ENCODE measurements around the gene TFF1. TPM values are rescaled to one million over a fixed set of nuclear protein-coding genes. Genes with fewer than 3 reads are reported as not detected.
A peak's percentile ranks its signal among the peaks of the same experiment; 100 is the strongest.

Gene TFF1
- total RNA-seq, 4 donors from 2014 or later: 8.6 to 45.3 (median 25.8) TPM; not detected in 1

DNA sequence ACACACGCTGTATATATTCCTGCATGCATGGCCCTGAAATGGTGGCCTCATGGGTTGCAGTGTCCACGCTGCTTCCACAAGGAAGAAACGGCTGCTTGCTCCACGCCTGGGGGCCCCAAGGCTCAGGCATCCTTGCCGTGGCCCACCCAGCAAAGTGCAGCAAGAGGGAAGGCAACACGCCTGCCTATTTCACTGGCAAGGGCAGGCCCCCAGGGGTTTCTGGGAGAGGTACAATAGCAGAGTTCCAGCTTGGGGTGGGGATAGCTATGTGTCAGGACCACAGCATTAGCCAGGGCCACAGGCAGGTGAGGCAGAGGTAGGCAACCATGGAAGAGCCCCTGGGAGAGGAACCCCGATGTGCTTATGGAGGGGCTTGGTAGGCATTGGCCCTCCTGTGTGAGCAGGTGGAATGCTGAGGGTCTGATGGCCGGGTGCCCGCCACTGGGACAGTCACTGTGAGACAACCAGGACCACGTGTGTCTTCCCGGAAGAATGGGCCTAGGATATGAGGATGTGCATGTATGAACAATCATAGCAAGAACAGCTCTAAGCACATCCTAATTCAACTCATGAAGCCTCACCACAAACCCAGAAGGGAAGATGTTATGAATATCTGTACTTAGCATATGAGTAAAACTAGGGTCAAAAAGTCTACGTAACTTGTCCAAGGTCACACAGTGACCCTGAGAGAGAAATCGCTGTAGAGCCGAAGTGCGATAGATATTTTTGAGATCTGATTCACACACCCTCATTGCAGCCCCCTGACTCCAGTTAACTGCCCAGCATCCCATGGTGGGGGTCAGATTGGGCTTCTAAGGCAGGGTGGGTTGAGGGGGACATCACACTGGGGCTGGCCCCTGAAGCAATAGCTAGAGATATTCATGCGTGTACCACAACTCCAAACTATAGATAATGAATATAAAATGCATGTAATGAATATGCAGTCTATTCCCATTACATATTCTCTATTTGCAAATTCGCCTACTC lies 27.3 kb downstream of the TFF1 start:
- Histone ChIP-seq H3K4me3 (no peak overlapping the region), H3K9me3 (no peaks in the 10 kb centered on the region), H3K4me1 (peaks cover 0 to 10% (median 1%) of the 10 kb centered on the region in 4 donors), H3K27me3 (peaks cover 6% of the 10 kb centered on the region), H3K27ac (no peak overlapping the region), H3K36me3 (no peaks in the 10 kb centered on the region)
- no peak for DNase-seq
- TF ChIP-seq EP300 (IDR thresholded peaks at IDR 0.05; ENCODE audit: low read depth) (no peak), POLR2A (IDR thresholded peaks at IDR 0.05) (no peak)
- TF ChIP-seq, protein P1, sequence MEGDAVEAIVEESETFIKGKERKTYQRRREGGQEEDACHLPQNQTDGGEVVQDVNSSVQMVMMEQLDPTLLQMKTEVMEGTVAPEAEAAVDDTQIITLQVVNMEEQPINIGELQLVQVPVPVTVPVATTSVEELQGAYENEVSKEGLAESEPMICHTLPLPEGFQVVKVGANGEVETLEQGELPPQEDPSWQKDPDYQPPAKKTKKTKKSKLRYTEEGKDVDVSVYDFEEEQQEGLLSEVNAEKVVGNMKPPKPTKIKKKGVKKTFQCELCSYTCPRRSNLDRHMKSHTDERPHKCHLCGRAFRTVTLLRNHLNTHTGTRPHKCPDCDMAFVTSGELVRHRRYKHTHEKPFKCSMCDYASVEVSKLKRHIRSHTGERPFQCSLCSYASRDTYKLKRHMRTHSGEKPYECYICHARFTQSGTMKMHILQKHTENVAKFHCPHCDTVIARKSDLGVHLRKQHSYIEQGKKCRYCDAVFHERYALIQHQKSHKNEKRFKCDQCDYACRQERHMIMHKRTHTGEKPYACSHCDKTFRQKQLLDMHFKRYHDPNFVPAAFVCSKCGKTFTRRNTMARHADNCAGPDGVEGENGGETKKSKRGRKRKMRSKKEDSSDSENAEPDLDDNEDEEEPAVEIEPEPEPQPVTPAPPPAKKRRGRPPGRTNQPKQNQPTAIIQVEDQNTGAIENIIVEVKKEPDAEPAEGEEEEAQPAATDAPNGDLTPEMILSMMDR (IDR thresholded peaks at IDR 0.05): no peak
- 80 to 93% methylated on average over 3 to 16 of the region's 17 CpGs for WGBS, 2 donors (ENCODE audit: low coverage in 1 of 2)
- intact Hi-C loops (cut with DNase I; ENCODE audit: low total_unique reads) (no loop called here), in situ Hi-C loops (cut with MboI; ENCODE audit: low pct_ligation_motif_present in 1 of 4, low pct_unique_long_range_greater_than_20kb in 1 of 4, low sequenced_read_pairs in 3 of 4) (no loop called here)

DNA sequence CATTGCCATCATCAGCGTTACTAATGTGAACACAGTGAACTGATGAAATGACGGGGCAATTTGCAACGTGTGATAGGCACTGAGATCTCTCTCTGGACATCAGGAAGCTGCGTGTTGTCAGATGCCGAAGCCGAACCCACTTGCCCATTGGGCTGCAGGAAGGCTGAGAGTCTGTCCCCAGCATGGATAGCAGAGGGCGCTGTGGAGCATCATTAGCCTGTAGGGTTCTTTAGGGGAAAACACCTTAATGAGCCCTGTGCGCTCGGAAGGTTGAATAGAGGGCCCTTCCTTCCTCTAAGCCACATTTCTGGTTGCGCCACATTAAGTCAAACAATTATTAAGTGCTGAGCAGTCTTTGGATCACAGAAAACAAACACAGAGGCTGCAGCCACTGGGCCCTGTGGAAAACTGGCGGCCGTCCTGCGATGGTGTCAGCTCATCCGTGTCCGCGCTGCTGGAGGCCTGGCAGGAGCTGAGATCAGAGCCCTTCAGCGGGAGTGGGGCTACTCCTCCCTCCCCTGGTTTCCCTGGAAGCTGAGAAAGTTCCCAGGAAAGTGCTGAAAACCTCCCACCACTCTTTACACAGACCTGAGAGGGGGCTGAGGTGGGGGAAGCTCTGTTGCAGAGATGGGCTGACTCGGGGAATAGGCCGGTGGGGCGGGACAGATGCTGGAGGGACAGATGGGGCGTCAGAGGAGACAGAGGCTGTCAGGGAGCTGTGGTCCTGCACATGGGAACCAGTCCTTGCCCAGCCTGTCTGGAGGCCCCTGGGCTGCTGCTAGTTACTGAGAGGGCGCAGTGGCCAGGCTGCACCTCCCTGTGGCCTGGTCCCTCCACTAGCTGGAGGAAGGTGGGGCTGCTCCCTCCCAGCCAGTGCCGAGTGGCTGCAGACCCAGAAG lies 28.3 kb downstream of the TFF1 start:
- TF ChIP-seq POLR2A (IDR thresholded peaks at IDR 0.05): no peak
- TF ChIP-seq, protein P1 (IDR thresholded peaks at IDR 0.05): peak; percentile 58 to 89 (median 70)
- H3K27me3 ChIP-seq: peaks cover 6% of the 10 kb centered on the region
- peak; percentile 88 for DNase-seq
- WGBS, 2 donors (ENCODE audit: low coverage in 1 of 2): 44 to 45% methylated on average over 3 to 21 of the region's 23 CpGs
- no peak overlapping the region for H3K4me3 ChIP-seq
- no peaks in the 10 kb centered on the region for H3K9me3 ChIP-seq
- no peaks in the 10 kb centered on the region for H3K36me3 ChIP-seq
- peaks cover 0 to 16% (median 1%) of the 10 kb centered on the region in 4 donors for H3K4me1 ChIP-seq
- H3K27ac ChIP-seq: peak overlapping the region in 1 of 4 donors; percentile 17
- in situ Hi-C loops (cut with MboI; ENCODE audit: low pct_ligation_motif_present in 1 of 4, low pct_unique_long_range_greater_than_20kb in 1 of 4, low sequenced_read_pairs in 3 of 4) (no loop called here), intact Hi-C loops (cut with DNase I; ENCODE audit: low total_unique reads) (no loop called here)

DNA sequence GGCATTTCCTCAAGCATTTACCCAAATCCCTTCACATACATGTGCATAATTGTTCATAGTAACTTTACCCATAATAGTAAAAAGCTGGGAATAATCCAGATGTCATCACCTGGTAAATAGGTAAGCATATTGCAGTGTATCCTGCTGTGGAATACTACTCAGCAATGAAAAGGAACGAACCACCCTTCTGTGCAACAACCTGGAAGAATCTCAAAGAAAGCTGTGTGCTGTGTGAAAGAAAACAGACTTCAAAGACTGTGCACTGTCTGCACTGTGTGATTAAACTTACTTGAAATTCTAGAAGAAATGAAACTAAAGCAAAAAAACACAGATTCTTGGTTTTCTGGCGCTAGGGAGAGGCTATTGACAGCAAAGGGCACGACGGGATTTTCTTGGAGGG lies 29.1 kb downstream of the TFF1 start:
- TF ChIP-seq POLR2A (IDR thresholded peaks at IDR 0.05) (no peak), EP300 (IDR thresholded peaks at IDR 0.05; ENCODE audit: low read depth) (no peak)
- TF ChIP-seq, protein P1 (IDR thresholded peaks at IDR 0.05): no peak
- DNase-seq: no peak
- Histone ChIP-seq H3K9me3 (no peaks in the 10 kb centered on the region), H3K4me1 (peaks cover 0 to 18% (median 4%) of the 10 kb centered on the region in 4 donors), H3K36me3 (no peaks in the 10 kb centered on the region), H3K27ac (peak overlapping the region in 1 of 4 donors; percentile 17), H3K27me3 (peaks cover 6% of the 10 kb centered on the region), H3K4me3 (no peak overlapping the region)
- 67 to 68% methylated on average over 4 of the region's 4 CpGs for WGBS, 2 donors (ENCODE audit: low coverage in 1 of 2)
- in situ Hi-C loops (cut with MboI; ENCODE audit: low pct_ligation_motif_present in 1 of 4, low pct_unique_long_range_greater_than_20kb in 1 of 4, low sequenced_read_pairs in 3 of 4) (no loop called here), intact Hi-C loops (cut with DNase I; ENCODE audit: low total_unique reads) (no loop called here)

DNA sequence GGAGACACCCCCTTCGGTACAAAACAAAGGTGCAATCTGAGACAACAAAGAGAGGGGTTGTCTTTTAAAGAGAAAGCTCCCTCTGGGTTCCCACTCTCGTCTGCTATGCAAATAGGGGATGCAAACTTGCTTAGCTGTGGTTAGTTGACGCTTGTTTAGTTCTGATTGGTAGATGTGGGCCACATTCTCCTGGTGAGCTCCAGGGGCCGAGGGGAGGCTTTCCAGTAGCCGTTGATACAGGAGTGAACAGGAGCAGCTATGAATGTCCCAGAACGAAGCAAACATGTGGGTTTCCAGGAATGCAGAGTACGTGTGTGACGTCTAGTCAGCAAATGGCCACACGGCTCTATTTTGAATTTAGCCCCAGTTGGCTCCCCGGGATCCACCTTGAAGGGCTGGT lies 30.3 kb downstream of the TFF1 start:
- TF ChIP-seq POLR2AphosphoS5 (IDR thresholded peaks at IDR 0.05) (no peak), POLR2A (IDR thresholded peaks at IDR 0.05) (no peak), EP300 (IDR thresholded peaks at IDR 0.05; ENCODE audit: low read depth) (no peak)
- TF ChIP-seq, protein P1 (IDR thresholded peaks at IDR 0.05): no peak
- Histone ChIP-seq H3K9me3 (no peaks in the 10 kb centered on the region), H3K36me3 (no peaks in the 10 kb centered on the region), H3K27me3 (peaks cover 6% of the 10 kb centered on the region), H3K27ac (no peak overlapping the region), H3K4me3 (no peak overlapping the region), H3K4me1 (peaks cover 0 to 30% (median 7%) of the 10 kb centered on the region in 4 donors)
- 60 to 61% methylated on average over 5 to 10 of the region's 10 CpGs for WGBS, 2 donors (ENCODE audit: low coverage in 1 of 2)
- intact Hi-C loops (cut with DNase I; ENCODE audit: low total_unique reads) (no loop called here), in situ Hi-C loops (cut with MboI; ENCODE audit: low pct_ligation_motif_present in 1 of 4, low pct_unique_long_range_greater_than_20kb in 1 of 4, low sequenced_read_pairs in 3 of 4) (no loop called here)
- DNase-seq: no peak

All from transverse colon (tissue), 4 donors.